NCI-H1694 (cell line): ENCODE results near the gene ZNF570.
A peak's percentile ranks its signal among the peaks of the same experiment; 100 is the strongest.

ENCODE experiments used
- DNase-seq: peaks from one replicate; lab custom pipeline; 2025; lab: John Stamatoyannopoulos, UW

The ZNF570 gene

GRCh38 chr19:37468961-37469777 is at the start of gene ZNF570:
TSS of gene ZNF570 (plus strand) at chr19:37469356. CDS start at chr19:37470355, 999 bp downstream.
- DNase-seq: peak; percentile 35

- DNase-seq: no peak
These were observed 16.5 kb upstream of the ZNF570 start for GRCh38 chr19:37452500-37453245.

GRCh38 chr19:37466277-37466797 is 2.8 kb upstream of the ZNF570 start:
- no peak for DNase-seq

GRCh38 chr19:37466798-37467607 is 2.2 kb upstream of the ZNF570 start, which contains the start of gene ZNF569:
TSS of gene ZNF569 (minus strand) at chr19:37467444. CDS start at chr19:37444921, 22,523 bp downstream.
- DNase-seq: peak; percentile 83

- no peak for DNase-seq
These were observed 1.5 kb upstream of the ZNF570 start for GRCh38 chr19:37467608-37468090.

- no peak for DNase-seq
These were observed 1.1 kb downstream of the ZNF570 start for GRCh38 chr19:37470216-37470615.

GRCh38 chr19:37472165-37472564 is 3.0 kb downstream of the ZNF570 start:
- no peak for DNase-seq

GRCh38 chr19:37484406-37485168 is 15.4 kb downstream of the ZNF570 start:
- DNase-seq: no peak

- DNase-seq: no peak
These were observed 23.1 kb downstream of the ZNF570 start for GRCh38 chr19:37492213-37492612.

GRCh38 chr19:37505958-37506386 is 36.8 kb downstream of the ZNF570 start:
- no peak for DNase-seq

GRCh38 chr19:37506387-37507166 is 37.4 kb downstream of the ZNF570 start, which contains the start of gene ZNF793:
TSS of gene ZNF793 (plus strand) at chr19:37506939. CDS start at chr19:37523440, 16,501 bp downstream.
- no peak for DNase-seq

- no peak for DNase-seq
These were observed 38.0 kb downstream of the ZNF570 start for GRCh38 chr19:37507167-37507464.

- no peak for DNase-seq
These were observed 42.0 kb downstream of the ZNF570 start for GRCh38 chr19:37511186-37511585.

- DNase-seq: no peak
These were observed 42.7 kb downstream of the ZNF570 start for GRCh38 chr19:37511821-37512220.

GRCh38 chr19:37513397-37513796 is 44.2 kb downstream of the ZNF570 start:
- no peak for DNase-seq

GRCh38 chr19:37519890-37520289 is 50.7 kb downstream of the ZNF570 start:
- no peak for DNase-seq

- DNase-seq: no peak
These were observed 68.3 kb downstream of the ZNF570 start for GRCh38 chr19:37537391-37537947.
